Measurements from ENCODE around the gene SNX21. TPM values are rescaled to one million over a fixed set of nuclear protein-coding genes. Genes with fewer than 3 reads are reported as not detected.

SNX21 gene
- total and polyA plus RNA-seq, 2 donors (not counting 3 experiments of a cell fraction or from before 2014, with no cell fraction given) = 11.6 to 11.9 TPM

DNA sequence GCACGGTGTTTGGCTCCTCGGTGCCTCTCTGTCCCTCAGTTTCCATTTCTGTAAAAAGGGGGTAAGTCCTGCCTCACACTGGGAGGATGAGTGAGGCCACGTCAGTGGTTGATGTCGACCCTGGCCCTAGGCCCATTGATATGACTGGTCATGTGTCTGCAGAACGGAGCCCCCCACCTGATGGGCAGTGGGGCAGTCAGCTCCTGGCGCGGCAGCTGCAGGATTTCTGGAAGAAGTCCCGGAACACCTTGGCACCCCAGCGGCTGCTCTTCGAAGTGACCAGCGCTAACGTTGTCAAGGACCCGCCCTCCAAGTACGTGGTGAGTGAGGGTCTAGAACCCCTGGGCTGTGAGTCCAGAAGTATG lies 1.2 kb downstream of the SNX21 start:
- ChIA-PET POLR2A (interaction anchor here (0.6 kb wide), 1 partner anchor 100 kb away, joined by 3 read pairs; no protein-coding TSS in a partner anchor), CTCF (interaction anchor here (1.2 to 1.9 kb wide), 6 partner anchors 10 to 135 kb away, joined by 3 to 14 read pairs (median 5); no protein-coding TSS in a partner anchor)
- dilution Hi-C loops (cut with MboI; ENCODE audit: extremely low pct_ligation_motif_present, low sequenced_read_pairs) = no loop called here
- Histone ChIP-seq H3K27ac (ENCODE audit: insufficient read depth, low read depth, low read length) (no peak overlapping the region), H3K27me3 (ENCODE audit: control insufficient read depth in 2 of 2, insufficient read depth in 2 of 2, low read length in 2 of 2) (no peaks in the 10 kb centered on the region), H2AFZ (ENCODE audit: low read depth, low read length) (no peak overlapping the region), H3K9me1 (replicated peaks; ENCODE audit: control insufficient read depth, extremely low read depth, insufficient read depth, low read length) (no peaks in the 10 kb centered on the region), H3K9me3 (replicated peaks; ENCODE audit: control insufficient read depth, insufficient read depth, low read length) (no peaks in the 10 kb centered on the region), H3K4me3 (replicated peaks in 1 of 3; ENCODE audit: insufficient read depth in 1 of 3, low read depth in 1 of 3, low read length in 3 of 3) (peak overlapping the region in 1 of 3 experiments; percentile 29), H3K4me2 (ENCODE audit: insufficient read depth, low read length) (peak overlapping the region; percentile 90), H3K4me1 (ENCODE audit: control insufficient read depth, extremely low read depth, insufficient read depth, low read length) (peaks cover 20% of the 10 kb centered on the region), H3K36me3 (ENCODE audit: control insufficient read depth in 2 of 2, extremely low read depth in 1 of 2, insufficient read depth in 2 of 2, low read length in 2 of 2) (no peaks in the 10 kb centered on the region), H3K9ac (replicated peaks; ENCODE audit: extremely low read depth, insufficient read depth, low read length) (no peak overlapping the region), H3K79me2 (ENCODE audit: control insufficient read depth, insufficient read depth, low read length) (no peaks in the 10 kb centered on the region), H4K20me1 (replicated peaks; ENCODE audit: control insufficient read depth, extremely low read depth, insufficient read depth, low read length) (no peaks in the 10 kb centered on the region)
- BruUV-seq (replicated peaks) = TSS peak; percentile 15
- intact Hi-C loops (cut with micrococcal nuclease) = loop anchor here (1.0 to 2.0 kb wide), 3 partner anchors 22 to 56 kb away; partner anchors contain the start of genes ACOT8, CTSA, NEURL2 and UBE2C
- no peak for TF ChIP-seq EZH2 (IDR thresholded peaks at IDR 0.05; ENCODE audit: borderline replicate concordance, low read depth, low read length, severe bottlenecking)
- TF ChIP-seq MYC (IDR thresholded peaks at IDR 0.05; ENCODE audit: low read depth, low read length) = no peak
- TF ChIP-seq, protein P1, sequence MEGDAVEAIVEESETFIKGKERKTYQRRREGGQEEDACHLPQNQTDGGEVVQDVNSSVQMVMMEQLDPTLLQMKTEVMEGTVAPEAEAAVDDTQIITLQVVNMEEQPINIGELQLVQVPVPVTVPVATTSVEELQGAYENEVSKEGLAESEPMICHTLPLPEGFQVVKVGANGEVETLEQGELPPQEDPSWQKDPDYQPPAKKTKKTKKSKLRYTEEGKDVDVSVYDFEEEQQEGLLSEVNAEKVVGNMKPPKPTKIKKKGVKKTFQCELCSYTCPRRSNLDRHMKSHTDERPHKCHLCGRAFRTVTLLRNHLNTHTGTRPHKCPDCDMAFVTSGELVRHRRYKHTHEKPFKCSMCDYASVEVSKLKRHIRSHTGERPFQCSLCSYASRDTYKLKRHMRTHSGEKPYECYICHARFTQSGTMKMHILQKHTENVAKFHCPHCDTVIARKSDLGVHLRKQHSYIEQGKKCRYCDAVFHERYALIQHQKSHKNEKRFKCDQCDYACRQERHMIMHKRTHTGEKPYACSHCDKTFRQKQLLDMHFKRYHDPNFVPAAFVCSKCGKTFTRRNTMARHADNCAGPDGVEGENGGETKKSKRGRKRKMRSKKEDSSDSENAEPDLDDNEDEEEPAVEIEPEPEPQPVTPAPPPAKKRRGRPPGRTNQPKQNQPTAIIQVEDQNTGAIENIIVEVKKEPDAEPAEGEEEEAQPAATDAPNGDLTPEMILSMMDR (IDR thresholded peaks at IDR 0.05; ENCODE audit: extremely low read depth in 1 of 2, insufficient read depth in 1 of 2, low read depth in 1 of 2, low read length in 2 of 2) = no peak
- no peak for TF ChIP-seq FOS (IDR thresholded peaks at IDR 0.05; ENCODE audit: borderline replicate concordance, insufficient read depth, low read length)
- TF ChIP-seq GATA2 (IDR thresholded peaks at IDR 0.05; ENCODE audit: insufficient read depth, insufficient read length, low read depth, low read length) = no peak
- TF ChIP-seq, protein P2, sequence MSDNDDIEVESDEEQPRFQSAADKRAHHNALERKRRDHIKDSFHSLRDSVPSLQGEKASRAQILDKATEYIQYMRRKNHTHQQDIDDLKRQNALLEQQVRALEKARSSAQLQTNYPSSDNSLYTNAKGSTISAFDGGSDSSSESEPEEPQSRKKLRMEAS (IDR thresholded peaks at IDR 0.05; ENCODE audit: insufficient read depth, insufficient read length) = no peak
- no peak for TF ChIP-seq POLR2A (IDR thresholded peaks at IDR 0.05; ENCODE audit: low read depth, low read length)
- no peak for TF ChIP-seq JUN (IDR thresholded peaks at IDR 0.05; ENCODE audit: borderline replicate concordance, insufficient read depth, insufficient read length, low read depth)
- no peak for TF ChIP-seq POLR2AphosphoS5 (IDR thresholded peaks at IDR 0.05; ENCODE audit: insufficient read depth, low read depth, low read length)
- DNase-seq (ENCODE audit: low read depth, low spot score) = no peak
- no peak for FAIRE-seq
